Transverse colon (tissue), 4 donors: ENCODE data around the gene IQCK.

Experiments
- POLR2A ChIP-seq: fragments of 450-650 bp; IDR thresholded peaks from one replicate; pipeline ENCODE4 v1.6.1; 2016; ENCODE audit warnings: antibody characterized with exemption, mild to moderate bottlenecking, moderate library complexity
- POLR2AphosphoS5 ChIP-seq, 3 donors: sonication (generic); formaldehyde crosslinking; IDR thresholded peaks; one replicate each; pipeline ENCODE4 v1.6.1; 2016; ENCODE audit warnings: antibody characterized with exemption in 3 of 3
- TF ChIP-seq, protein P1 (sequence below), 5 experiments: fragments of 200-600 bp in 3 of 5; fragments of 450-650 bp in 2 of 5; sonication (generic) in 3 of 5; IDR thresholded peaks; 1 replicate in 2 of 5; 2 replicates in 3 of 5; pipeline ENCODE4 v1.5.1; 2016 to 2017; ENCODE audit warnings: antibody characterized with exemption in 5 of 5, inconsistent platforms in 3 of 5, mild to moderate bottlenecking in 2 of 5, moderate library complexity in 1 of 5

DNA sequence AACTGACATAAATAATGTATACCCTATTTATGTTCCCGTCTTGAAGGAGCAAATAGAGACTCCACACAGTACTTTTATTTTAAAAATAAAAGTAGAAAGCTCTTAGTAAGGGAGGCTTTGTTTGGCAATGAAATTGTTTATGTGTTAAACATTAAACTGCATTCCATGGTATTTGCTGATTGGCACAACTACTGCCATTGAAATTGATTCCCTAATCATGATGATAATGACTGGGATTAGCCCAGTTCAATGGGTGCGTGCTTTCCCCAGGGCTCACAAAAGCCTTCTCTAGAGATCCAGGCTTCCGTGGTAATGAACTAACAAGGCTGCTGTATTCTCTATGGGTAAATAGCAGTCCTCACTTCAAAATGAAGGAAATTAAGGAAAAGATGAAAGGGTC is 99.1 kb downstream of the IQCK start:
- TF ChIP-seq, protein P1, sequence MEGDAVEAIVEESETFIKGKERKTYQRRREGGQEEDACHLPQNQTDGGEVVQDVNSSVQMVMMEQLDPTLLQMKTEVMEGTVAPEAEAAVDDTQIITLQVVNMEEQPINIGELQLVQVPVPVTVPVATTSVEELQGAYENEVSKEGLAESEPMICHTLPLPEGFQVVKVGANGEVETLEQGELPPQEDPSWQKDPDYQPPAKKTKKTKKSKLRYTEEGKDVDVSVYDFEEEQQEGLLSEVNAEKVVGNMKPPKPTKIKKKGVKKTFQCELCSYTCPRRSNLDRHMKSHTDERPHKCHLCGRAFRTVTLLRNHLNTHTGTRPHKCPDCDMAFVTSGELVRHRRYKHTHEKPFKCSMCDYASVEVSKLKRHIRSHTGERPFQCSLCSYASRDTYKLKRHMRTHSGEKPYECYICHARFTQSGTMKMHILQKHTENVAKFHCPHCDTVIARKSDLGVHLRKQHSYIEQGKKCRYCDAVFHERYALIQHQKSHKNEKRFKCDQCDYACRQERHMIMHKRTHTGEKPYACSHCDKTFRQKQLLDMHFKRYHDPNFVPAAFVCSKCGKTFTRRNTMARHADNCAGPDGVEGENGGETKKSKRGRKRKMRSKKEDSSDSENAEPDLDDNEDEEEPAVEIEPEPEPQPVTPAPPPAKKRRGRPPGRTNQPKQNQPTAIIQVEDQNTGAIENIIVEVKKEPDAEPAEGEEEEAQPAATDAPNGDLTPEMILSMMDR (IDR thresholded peaks at IDR 0.05): no peak
- TF ChIP-seq POLR2A (no peak), POLR2AphosphoS5 (IDR thresholded peaks at IDR 0.05) (no peak)
